ENCODE measurements around the gene SVOPL. TPM values are rescaled to one million over a fixed set of nuclear protein-coding genes. Genes with fewer than 3 reads are reported as not detected.

Gene SVOPL
- polyA plus RNA-seq, 1 of the 3 experiments (the other 2 are of a cell fraction), result not detected

DNA sequence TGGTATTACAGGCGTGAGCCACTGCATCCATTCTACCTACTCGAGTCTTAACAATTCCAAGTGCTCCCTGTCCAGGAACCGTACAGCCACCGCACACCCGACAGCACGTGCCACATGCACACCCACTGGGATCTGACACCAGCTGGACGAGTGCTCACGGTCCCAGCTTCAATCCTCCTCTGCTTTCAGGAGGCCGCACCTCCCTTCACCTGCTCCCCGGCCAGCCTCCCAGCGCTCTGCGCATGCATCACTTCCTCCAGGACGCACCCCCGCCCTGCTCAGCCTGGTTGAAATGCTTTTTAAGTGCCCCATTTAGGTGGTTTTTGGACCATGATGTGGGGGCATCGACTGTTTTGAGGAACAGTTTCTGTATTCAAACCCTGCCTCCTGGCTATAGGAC lies 49.3 kb upstream of the SVOPL start:
- H3K27me3 ChIP-seq (ENCODE audit: insufficient read depth), result no peaks in the 10 kb centered on the region
- H3F3A ChIP-seq (replicated peaks; ENCODE audit: insufficient read depth), result no peaks in the 10 kb centered on the region
- no peak for DNase-seq
- H3K4me1 ChIP-seq (ENCODE audit: control insufficient read depth in 1 of 2, insufficient read depth in 2 of 2, low read depth in 1 of 2, low read length in 1 of 2), result peaks cover 0 to 13% of the 10 kb centered on the region in 2 experiments; a peak in 1 of 4 replicates
- POLR2A ChIA-PET, result no interaction called here
- no peak overlapping the region for H3K4me2 ChIP-seq
- H3K79me2 ChIP-seq (ENCODE audit: insufficient read depth), result no peaks in the 10 kb centered on the region
- no peaks in the 10 kb centered on the region for H3K9me2 ChIP-seq
- no peak overlapping the region for H3K27ac ChIP-seq (ENCODE audit: low read depth in 2 of 2, low read length in 1 of 2)
- no peak overlapping the region for H3K9ac ChIP-seq
- H3K9me3 ChIP-seq, result no peaks in the 10 kb centered on the region
- H3K36me3 ChIP-seq (replicated peaks in 1 of 2; ENCODE audit: control insufficient read depth in 1 of 2, insufficient read depth in 2 of 2, low read length in 1 of 2), result no peaks in the 10 kb centered on the region
- CTCF ChIA-PET, result interaction anchor here (0.7 to 6.1 kb wide), 3 partner anchors 12 to 589 kb away, joined by 3 to 39 read pairs (median 4); no protein-coding TSS in a partner anchor
- no peak overlapping the region for H3K4me3 ChIP-seq (ENCODE audit: low read depth in 2 of 2, low read length in 1 of 2)
- H2AFZ ChIP-seq (ENCODE audit: low read depth), result no peak overlapping the region
- no peaks in the 10 kb centered on the region for H4K20me1 ChIP-seq (ENCODE audit: insufficient read depth)
- WGBS (ENCODE audit: low lambda C conversion rate), result 63% methylated on average over 15 of the region's 15 CpGs
- no peak for TF ChIP-seq FOSL2 (IDR thresholded peaks at IDR 0.05; ENCODE audit: borderline replicate concordance, low read depth)

GRCh38 chr7:138749960-138750359 lies 48.8 kb upstream of the SVOPL start:
- 40% methylated on average over 3 of the region's 3 CpGs for WGBS (ENCODE audit: low lambda C conversion rate)
- ChIA-PET CTCF (interaction anchor here (0.7 to 6.1 kb wide), 2 partner anchors 11 to 169 kb away, joined by 3 to 39 read pairs; no protein-coding TSS in a partner anchor), POLR2A (no interaction called here)

GRCh38 chr7:138748666-138749065 lies 47.5 kb upstream of the SVOPL start:
- Histone ChIP-seq H3K4me2 (no peak overlapping the region), H3K9me3 (no peaks in the 10 kb centered on the region), H3K9ac (no peak overlapping the region), H3K27me3 (ENCODE audit: insufficient read depth) (no peaks in the 10 kb centered on the region), H3K9me2 (no peaks in the 10 kb centered on the region), H3K27ac (ENCODE audit: low read depth in 2 of 2, low read length in 1 of 2) (no peak overlapping the region), H3F3A (replicated peaks; ENCODE audit: insufficient read depth) (no peaks in the 10 kb centered on the region), H3K36me3 (replicated peaks in 1 of 2; ENCODE audit: control insufficient read depth in 1 of 2, insufficient read depth in 2 of 2, low read length in 1 of 2) (no peaks in the 10 kb centered on the region), H3K4me3 (ENCODE audit: low read depth in 2 of 2, low read length in 1 of 2) (no peak overlapping the region), H3K79me2 (ENCODE audit: insufficient read depth) (no peaks in the 10 kb centered on the region), H3K4me1 (ENCODE audit: control insufficient read depth in 1 of 2, insufficient read depth in 2 of 2, low read depth in 1 of 2, low read length in 1 of 2) (peaks cover 0 to 10% of the 10 kb centered on the region in 2 experiments; a peak in 1 of 4 replicates), H2AFZ (ENCODE audit: low read depth) (no peak overlapping the region), H4K20me1 (ENCODE audit: insufficient read depth) (no peaks in the 10 kb centered on the region)
- WGBS (ENCODE audit: low lambda C conversion rate), result 53% methylated on average over 6 of the region's 6 CpGs
- TF ChIP-seq SIN3A (IDR thresholded peaks at IDR 0.05; ENCODE audit: borderline replicate concordance, low read depth, low read length) (no peak), FOXJ3 (CRISPR knock-in tag; IDR thresholded peaks at IDR 0.05) (no peak), NRF1 (IDR thresholded peaks at IDR 0.05; ENCODE audit: low read depth, low read length) (no peak), IRF3 (IDR thresholded peaks at IDR 0.05; ENCODE audit: low read depth, low read length) (no peak), TEAD4 (IDR thresholded peaks at IDR 0.05; ENCODE audit: borderline replicate concordance, insufficient read depth) (no peak), MXI1 (IDR thresholded peaks at IDR 0.05; ENCODE audit: low read depth, low read length) (no peak), FOSL2 (IDR thresholded peaks at IDR 0.05; ENCODE audit: borderline replicate concordance, low read depth) (no peak)
- TF ChIP-seq, protein P1, sequence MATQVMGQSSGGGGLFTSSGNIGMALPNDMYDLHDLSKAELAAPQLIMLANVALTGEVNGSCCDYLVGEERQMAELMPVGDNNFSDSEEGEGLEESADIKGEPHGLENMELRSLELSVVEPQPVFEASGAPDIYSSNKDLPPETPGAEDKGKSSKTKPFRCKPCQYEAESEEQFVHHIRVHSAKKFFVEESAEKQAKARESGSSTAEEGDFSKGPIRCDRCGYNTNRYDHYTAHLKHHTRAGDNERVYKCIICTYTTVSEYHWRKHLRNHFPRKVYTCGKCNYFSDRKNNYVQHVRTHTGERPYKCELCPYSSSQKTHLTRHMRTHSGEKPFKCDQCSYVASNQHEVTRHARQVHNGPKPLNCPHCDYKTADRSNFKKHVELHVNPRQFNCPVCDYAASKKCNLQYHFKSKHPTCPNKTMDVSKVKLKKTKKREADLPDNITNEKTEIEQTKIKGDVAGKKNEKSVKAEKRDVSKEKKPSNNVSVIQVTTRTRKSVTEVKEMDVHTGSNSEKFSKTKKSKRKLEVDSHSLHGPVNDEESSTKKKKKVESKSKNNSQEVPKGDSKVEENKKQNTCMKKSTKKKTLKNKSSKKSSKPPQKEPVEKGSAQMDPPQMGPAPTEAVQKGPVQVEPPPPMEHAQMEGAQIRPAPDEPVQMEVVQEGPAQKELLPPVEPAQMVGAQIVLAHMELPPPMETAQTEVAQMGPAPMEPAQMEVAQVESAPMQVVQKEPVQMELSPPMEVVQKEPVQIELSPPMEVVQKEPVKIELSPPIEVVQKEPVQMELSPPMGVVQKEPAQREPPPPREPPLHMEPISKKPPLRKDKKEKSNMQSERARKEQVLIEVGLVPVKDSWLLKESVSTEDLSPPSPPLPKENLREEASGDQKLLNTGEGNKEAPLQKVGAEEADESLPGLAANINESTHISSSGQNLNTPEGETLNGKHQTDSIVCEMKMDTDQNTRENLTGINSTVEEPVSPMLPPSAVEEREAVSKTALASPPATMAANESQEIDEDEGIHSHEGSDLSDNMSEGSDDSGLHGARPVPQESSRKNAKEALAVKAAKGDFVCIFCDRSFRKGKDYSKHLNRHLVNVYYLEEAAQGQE (IDR thresholded peaks at IDR 0.05; ENCODE audit: low read depth, low read length), result no peak
- no peak for DNase-seq
- POLR2A ChIA-PET, result no interaction called here
- CTCF ChIA-PET, result interaction anchor here (1.3 to 6.1 kb wide), 3 partner anchors 10 to 740 kb away, joined by 3 to 39 read pairs (median 5); no protein-coding TSS in a partner anchor

More at GRCh38 chr7:138749960-138750359, 48.8 kb upstream of the SVOPL start:
- no peak for DNase-seq
- Histone ChIP-seq H2AFZ (ENCODE audit: low read depth) (peak overlapping the region; percentile 31; the same call in 1 of the 2 replicates), H3K36me3 (replicated peaks in 1 of 2; ENCODE audit: control insufficient read depth in 1 of 2, insufficient read depth in 2 of 2, low read length in 1 of 2) (no peaks in the 10 kb centered on the region), H3K27ac (ENCODE audit: low read depth in 2 of 2, low read length in 1 of 2) (no peak overlapping the region), H3K4me1 (ENCODE audit: control insufficient read depth in 1 of 2, insufficient read depth in 2 of 2, low read depth in 1 of 2, low read length in 1 of 2) (peaks cover 0 to 10% of the 10 kb centered on the region in 2 experiments; a peak in 1 of 4 replicates), H3K4me2 (no peak overlapping the region), H3K9me3 (no peaks in the 10 kb centered on the region), H3F3A (replicated peaks; ENCODE audit: insufficient read depth) (no peaks in the 10 kb centered on the region), H3K79me2 (ENCODE audit: insufficient read depth) (no peaks in the 10 kb centered on the region), H4K20me1 (ENCODE audit: insufficient read depth) (no peaks in the 10 kb centered on the region), H3K4me3 (ENCODE audit: low read depth in 2 of 2, low read length in 1 of 2) (no peak overlapping the region), H3K27me3 (ENCODE audit: insufficient read depth) (no peaks in the 10 kb centered on the region), H3K9ac (no peak overlapping the region), H3K9me2 (no peaks in the 10 kb centered on the region)
- no peak for TF ChIP-seq YY1 (IDR thresholded peaks at IDR 0.05; ENCODE audit: low read depth)
- no peak for TF ChIP-seq USF2 (IDR thresholded peaks at IDR 0.05; ENCODE audit: borderline replicate concordance, low read depth, low read length)
- TF ChIP-seq POLR2AphosphoS5 (IDR thresholded peaks at IDR 0.05; ENCODE audit: low read depth, low read length), result no peak
